ENCODE data around the gene PIGBOS1.
"Not testable (repeated sequence)": the region's sequence is repeated elsewhere in the genome, so short reads cannot be mapped to it uniquely, and the experiment has no call there.

The PIGBOS1 gene

GRCh38 chr15:55280589-55280988, 38.3 kb downstream of the PIGBOS1 start:
- not testable (repeated sequence) for H3K27me3 ChIP-seq (ENCODE audit: insufficient read depth, low read length); H3K9ac ChIP-seq (ENCODE audit: low read depth, low read length); H3K4me1 ChIP-seq (ENCODE audit: insufficient read depth, low read length); H3K4me3 ChIP-seq (ENCODE audit: low read length); H3K36me3 ChIP-seq (ENCODE audit: insufficient read depth, low read length); H3K9me3 ChIP-seq (ENCODE audit: insufficient read depth, low read depth, low read length); H3K27ac ChIP-seq (ENCODE audit: low read depth, low read length)
- WGBS = 90% methylated on average over 2 of the region's 2 CpGs

DNA sequence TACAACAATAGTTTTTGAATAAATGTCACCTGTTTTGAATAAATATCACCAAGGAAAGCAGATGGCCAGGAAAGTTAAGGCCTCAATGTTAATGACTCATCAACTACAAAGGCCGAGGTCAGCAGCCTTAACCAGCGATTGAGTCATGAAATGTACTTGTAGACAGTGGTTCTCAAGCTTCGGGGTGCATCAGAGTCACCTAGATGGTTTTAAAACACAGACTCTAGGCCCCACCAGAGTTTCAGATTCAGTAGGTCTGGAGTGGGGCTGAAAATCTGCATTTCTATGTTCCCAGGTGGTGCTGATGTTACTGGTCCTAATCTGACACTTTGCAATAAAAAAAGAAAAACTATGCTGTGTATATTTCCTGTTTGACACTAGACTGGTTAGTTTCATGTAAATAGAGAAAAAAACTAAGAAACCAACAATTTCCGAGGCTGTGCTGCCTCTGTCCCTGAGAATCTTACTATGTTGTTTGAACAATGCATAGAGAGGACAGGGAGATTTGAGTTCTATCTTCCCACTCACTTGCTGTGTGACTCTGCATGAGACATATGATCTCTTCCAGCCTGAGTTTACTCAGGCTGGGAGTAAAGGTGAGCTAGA, 39.1 kb downstream of the PIGBOS1 start:
- Histone ChIP-seq H3K27me3 (ENCODE audit: insufficient read depth, low read length) (no peaks in the 10 kb centered on the region), H3K9me3 (ENCODE audit: insufficient read depth, low read depth, low read length) (no peaks in the 10 kb centered on the region), H3K4me3 (ENCODE audit: low read length) (no peak overlapping the region), H3K4me1 (ENCODE audit: insufficient read depth, low read length) (peaks cover 9% of the 10 kb centered on the region; the same call in 1 of the 2 replicates), H3K36me3 (ENCODE audit: insufficient read depth, low read length) (no peaks in the 10 kb centered on the region), H3K27ac (ENCODE audit: low read depth, low read length) (no peak overlapping the region), H3K9ac (ENCODE audit: low read depth, low read length) (no peak overlapping the region)
- WGBS = 93% methylated on average over 4 of the region's 4 CpGs

- no peaks in the 10 kb centered on the region for H3K27me3 ChIP-seq (ENCODE audit: insufficient read depth, low read length)
- no peaks in the 10 kb centered on the region for H3K9me3 ChIP-seq (ENCODE audit: insufficient read depth, low read depth, low read length)
- no peak overlapping the region for H3K27ac ChIP-seq (ENCODE audit: low read depth, low read length)
- H3K9ac ChIP-seq (ENCODE audit: low read depth, low read length) = no peak overlapping the region
- 86% methylated on average over 2 of the region's 2 CpGs for WGBS
- H3K36me3 ChIP-seq (ENCODE audit: insufficient read depth, low read length) = no peaks in the 10 kb centered on the region
- H3K4me3 ChIP-seq (ENCODE audit: low read length) = no peak overlapping the region
- H3K4me1 ChIP-seq (ENCODE audit: insufficient read depth, low read length) = peaks cover 4% of the 10 kb centered on the region; the same call in 1 of the 2 replicates
Observed at GRCh38 chr15:55279100-55279745, 39.7 kb downstream of the PIGBOS1 start.

DNA sequence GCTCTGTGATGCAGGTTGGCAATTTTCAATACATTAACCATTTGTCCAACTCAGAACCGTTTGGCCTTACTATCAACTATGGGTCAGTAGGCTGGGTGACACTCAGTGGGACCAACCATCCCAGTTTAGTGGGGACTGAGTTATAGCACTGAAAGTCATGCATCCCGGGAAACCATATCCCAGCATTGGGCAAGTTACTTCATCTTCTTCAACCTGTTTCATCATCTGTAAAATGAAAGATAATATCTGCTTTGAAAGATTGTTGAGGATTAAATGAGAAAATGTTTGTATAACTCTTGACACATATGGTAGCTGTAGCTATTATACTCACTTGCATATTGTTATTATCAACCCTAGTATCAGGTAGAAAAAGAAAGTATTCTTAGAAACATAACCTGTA, 41.2 kb downstream of the PIGBOS1 start:
- Histone ChIP-seq H3K4me3 (ENCODE audit: low read length) (no peak overlapping the region), H3K4me1 (ENCODE audit: insufficient read depth, low read length) (peaks cover 4% of the 10 kb centered on the region; the same call in 1 of the 2 replicates), H3K27ac (ENCODE audit: low read depth, low read length) (no peak overlapping the region), H3K9ac (ENCODE audit: low read depth, low read length) (no peak overlapping the region), H3K36me3 (ENCODE audit: insufficient read depth, low read length) (no peaks in the 10 kb centered on the region), H3K27me3 (ENCODE audit: insufficient read depth, low read length) (no peaks in the 10 kb centered on the region), H3K9me3 (ENCODE audit: insufficient read depth, low read depth, low read length) (no peaks in the 10 kb centered on the region)
- WGBS = 95% methylated on average over 2 of the region's 2 CpGs

GRCh38 chr15:55277116-55277564, 41.8 kb downstream of the PIGBOS1 start:
- 93% methylated on average over 7 of the region's 7 CpGs for WGBS
- peaks cover 4% of the 10 kb centered on the region; the same call in 1 of the 2 replicates for H3K4me1 ChIP-seq (ENCODE audit: insufficient read depth, low read length)
- H3K27ac ChIP-seq (ENCODE audit: low read depth, low read length) = no peak overlapping the region
- no peaks in the 10 kb centered on the region for H3K36me3 ChIP-seq (ENCODE audit: insufficient read depth, low read length)
- H3K27me3 ChIP-seq (ENCODE audit: insufficient read depth, low read length) = no peaks in the 10 kb centered on the region
- H3K9ac ChIP-seq (ENCODE audit: low read depth, low read length) = no peak overlapping the region
- no peak overlapping the region for H3K4me3 ChIP-seq (ENCODE audit: low read length)
- no peaks in the 10 kb centered on the region for H3K9me3 ChIP-seq (ENCODE audit: insufficient read depth, low read depth, low read length)

DNA sequence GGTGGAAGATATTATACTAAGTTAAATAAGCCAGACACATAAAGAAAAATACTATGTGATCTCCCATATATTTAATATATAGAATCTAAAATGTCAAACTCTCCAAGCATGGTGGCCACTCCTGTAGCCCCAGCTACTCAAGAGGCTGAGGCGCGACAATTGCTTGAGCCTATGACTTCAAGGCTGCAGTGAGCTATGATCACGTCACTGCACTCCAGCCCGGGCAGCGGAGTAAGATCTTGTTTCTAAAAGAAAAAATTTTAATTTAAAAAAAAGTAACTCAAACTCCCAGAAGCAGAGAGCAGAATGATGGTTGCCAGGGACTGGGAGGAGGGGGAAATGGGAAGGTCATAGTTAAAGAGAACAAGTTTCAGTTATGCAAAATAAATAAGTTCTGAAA, 42.6 kb downstream of the PIGBOS1 start:
- Histone ChIP-seq H3K27ac (ENCODE audit: low read depth, low read length) (no peak overlapping the region), H3K4me3 (ENCODE audit: low read length) (no peak overlapping the region), H3K9ac (ENCODE audit: low read depth, low read length) (no peak overlapping the region), H3K36me3 (ENCODE audit: insufficient read depth, low read length) (no peaks in the 10 kb centered on the region), H3K9me3 (ENCODE audit: insufficient read depth, low read depth, low read length) (no peaks in the 10 kb centered on the region), H3K27me3 (ENCODE audit: insufficient read depth, low read length) (no peaks in the 10 kb centered on the region), H3K4me1 (ENCODE audit: insufficient read depth, low read length) (peaks cover 4% of the 10 kb centered on the region; the same call in 1 of the 2 replicates)
- 94% methylated on average over 3 of the region's 5 CpGs for WGBS

DNA sequence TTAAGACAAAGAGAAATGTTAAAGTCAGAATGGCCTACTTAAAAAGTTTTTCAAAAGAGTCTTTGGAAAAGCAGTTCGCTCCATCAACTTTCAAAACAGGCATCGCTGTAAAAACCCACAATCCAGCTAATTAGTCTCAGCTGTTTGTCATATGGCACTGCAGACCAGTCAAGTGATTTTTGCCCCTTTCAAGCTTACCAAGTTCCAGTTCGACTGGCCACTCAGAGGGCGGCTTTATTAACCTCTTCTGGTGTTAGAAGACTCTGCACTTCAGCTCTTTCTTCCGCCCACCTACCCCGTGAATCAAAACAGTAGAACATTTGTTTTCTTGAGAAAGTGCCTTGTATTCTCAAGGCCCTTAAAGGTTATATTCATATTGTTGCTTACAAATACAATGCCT, 48.6 kb downstream of the PIGBOS1 start:
- no peak overlapping the region for H3K4me3 ChIP-seq (ENCODE audit: low read length)
- H3K36me3 ChIP-seq (ENCODE audit: insufficient read depth, low read length) = no peaks in the 10 kb centered on the region
- no peak overlapping the region for H3K27ac ChIP-seq (ENCODE audit: low read depth, low read length)
- no peaks in the 10 kb centered on the region for H3K4me1 ChIP-seq (ENCODE audit: insufficient read depth, low read length)
- H3K27me3 ChIP-seq (ENCODE audit: insufficient read depth, low read length) = no peaks in the 10 kb centered on the region
- 93% methylated on average over 6 of the region's 6 CpGs for WGBS
- no peak overlapping the region for H3K9ac ChIP-seq (ENCODE audit: low read depth, low read length)
- H3K9me3 ChIP-seq (ENCODE audit: insufficient read depth, low read depth, low read length) = no peaks in the 10 kb centered on the region

DNA sequence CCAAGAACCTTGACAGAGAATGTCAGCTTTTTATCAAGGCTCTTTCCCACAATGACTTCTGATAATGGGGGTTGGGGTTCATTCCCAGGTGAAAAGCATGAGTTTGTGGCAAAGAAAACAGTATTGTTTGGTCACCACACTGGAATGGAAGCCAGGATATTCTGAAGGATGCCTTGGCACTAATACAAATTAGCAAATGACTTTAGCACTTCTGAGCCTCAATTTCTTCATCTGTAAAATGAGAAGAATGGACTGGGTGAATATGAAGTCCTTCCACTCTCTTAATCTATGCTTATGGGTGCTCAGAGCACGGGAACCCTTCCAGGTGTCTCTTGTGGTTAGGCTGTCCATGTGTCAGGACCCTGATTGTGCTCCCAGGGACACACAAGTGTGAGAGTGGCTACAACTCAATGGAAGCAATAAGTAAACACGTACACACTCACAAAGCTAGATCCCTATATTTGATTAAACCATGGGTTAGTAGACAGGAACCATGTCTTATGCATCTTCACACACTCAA, 50.7 kb downstream of the PIGBOS1 start:
- Histone ChIP-seq H3K4me1 (ENCODE audit: insufficient read depth, low read length) (no peaks in the 10 kb centered on the region), H3K9ac (ENCODE audit: low read depth, low read length) (no peak overlapping the region), H3K9me3 (ENCODE audit: insufficient read depth, low read depth, low read length) (no peaks in the 10 kb centered on the region), H3K4me3 (ENCODE audit: low read length) (no peak overlapping the region), H3K36me3 (ENCODE audit: insufficient read depth, low read length) (no peaks in the 10 kb centered on the region), H3K27me3 (ENCODE audit: insufficient read depth, low read length) (no peaks in the 10 kb centered on the region), H3K27ac (ENCODE audit: low read depth, low read length) (no peak overlapping the region)
- 95% methylated on average over 2 of the region's 2 CpGs for WGBS

DNA sequence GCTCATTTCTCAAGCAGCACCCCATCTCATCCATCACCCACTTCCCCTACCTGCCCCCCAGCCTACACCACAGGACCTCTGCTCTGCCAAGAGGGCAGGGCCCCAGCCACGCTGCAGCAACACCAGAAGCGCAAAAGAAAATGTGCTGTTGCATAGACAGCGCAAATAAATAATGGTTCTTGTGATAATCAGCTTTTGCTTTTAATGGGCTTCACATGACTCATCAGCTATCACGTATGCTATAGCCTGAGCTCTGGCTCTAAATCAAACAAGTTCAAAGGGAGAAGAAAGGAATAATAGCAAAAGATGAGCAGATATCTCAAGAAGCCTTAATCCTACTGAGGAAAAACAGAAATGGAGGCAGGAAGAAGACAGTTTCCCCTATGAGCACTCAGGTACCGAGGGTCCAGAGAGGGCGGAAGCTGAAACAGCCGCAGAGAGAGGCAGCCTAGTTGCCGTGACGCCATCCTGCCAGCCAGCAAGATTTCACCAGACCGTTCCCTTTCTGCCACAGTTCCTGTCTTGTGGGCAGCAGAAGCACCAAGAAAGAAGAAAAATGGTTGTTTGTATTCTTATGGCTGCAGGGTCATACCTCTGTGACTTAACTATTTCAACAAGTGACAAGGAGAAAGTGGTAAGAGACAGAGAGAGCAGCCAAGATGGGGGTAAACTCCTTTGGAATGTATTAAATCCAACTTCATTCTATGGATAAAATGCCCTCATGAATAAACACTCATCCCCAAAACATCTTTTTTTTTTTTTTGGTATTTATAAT, 51.3 kb downstream of the PIGBOS1 start:
- Histone ChIP-seq H3K9me3 (ENCODE audit: insufficient read depth, low read depth, low read length) (no peaks in the 10 kb centered on the region), H3K4me3 (ENCODE audit: low read length) (no peak overlapping the region), H3K9ac (ENCODE audit: low read depth, low read length) (no peak overlapping the region), H3K36me3 (ENCODE audit: insufficient read depth, low read length) (no peaks in the 10 kb centered on the region), H3K27me3 (ENCODE audit: insufficient read depth, low read length) (no peaks in the 10 kb centered on the region), H3K27ac (ENCODE audit: low read depth, low read length) (no peak overlapping the region), H3K4me1 (ENCODE audit: insufficient read depth, low read length) (no peaks in the 10 kb centered on the region)
- 95% methylated on average over 10 of the region's 10 CpGs for WGBS

All from HUES64 (cell line).